Articular chondrocyte of knee joint (primary cell): Measurements from ENCODE around the gene ELFN1. TPM values are rescaled to one million over a fixed set of nuclear protein-coding genes. Genes with fewer than 3 reads are reported as not detected.

Experiments
- total RNA-seq: library from RNA; depleted of rRNA; stranded (reverse); fragments of >200 nt; gene quantifications from 2 replicates; pipeline ENCODE4 v1.2.3, GENCODE V29; 2012

ELFN1 gene
- 2.3 and 3.9 TPM in 2 replicates for total RNA-seq

DNA sequence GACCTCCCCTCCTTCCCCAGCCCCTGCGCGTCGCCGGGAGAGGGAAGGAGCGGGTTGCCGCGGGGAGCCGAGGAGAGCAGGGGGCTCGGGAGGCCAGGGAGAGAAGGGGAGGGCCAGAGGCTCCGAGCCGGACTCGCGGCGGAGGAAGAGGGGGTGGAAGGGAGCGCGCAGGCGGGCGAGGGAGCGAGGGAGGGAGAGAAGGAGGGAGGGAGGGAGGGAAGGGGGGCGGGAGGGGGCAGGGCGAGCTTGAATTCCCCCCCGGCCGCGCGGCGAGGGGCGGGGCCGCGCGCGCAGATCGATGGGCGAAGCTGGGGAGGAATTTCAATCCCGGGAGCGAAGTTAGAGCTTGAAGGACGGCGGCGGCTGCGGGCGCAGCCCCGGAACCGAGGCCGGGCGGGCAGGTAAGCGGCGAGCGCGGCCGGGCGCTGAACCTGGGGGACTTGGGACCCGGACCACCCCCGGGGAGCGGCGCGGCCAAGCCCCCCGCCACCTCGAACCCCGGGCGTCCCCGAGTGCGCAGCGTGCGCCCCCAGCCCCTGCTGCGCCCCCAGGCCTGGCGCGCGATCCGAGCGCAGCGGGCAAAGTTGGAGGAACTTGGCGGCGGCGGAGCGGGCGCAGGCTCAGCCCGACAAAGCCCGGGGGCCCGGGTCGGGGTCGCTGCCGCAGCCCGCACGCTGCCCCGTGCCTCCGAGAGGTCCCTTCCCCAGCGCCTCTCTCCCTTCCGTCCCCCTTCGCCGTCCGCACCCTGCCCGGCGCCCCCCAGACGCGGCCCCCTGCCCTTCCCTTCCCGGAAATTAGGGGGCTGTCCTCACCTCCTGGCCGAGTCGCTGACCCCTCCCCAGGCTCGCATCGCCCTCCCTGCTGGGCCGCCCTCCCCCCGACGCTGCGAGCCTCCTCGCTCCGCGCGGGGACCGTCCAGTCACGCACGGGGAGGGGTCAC lies at the start of gene ELFN1:
TSS of gene ELFN1 (plus strand) at position 324 of the 940 bp plus-strand sequence. CDS start 74,320 bp downstream, outside the sequence.

Other genes with a start within 250 kb of the ELFN1 start
- gene MICALL2, start 210.8 kb upstream of the ELFN1 start, total RNA-seq, result 16.2 and 23.3 TPM in 2 replicates
- 36.3 and 45.3 TPM in 2 replicates for gene INTS1, start 165.9 kb upstream of the ELFN1 start, total RNA-seq
- gene MAFK, start 139.6 kb upstream of the ELFN1 start, total RNA-seq, result 13.2 and 14.9 TPM in 2 replicates
- under 0.01 and 0.26 TPM in 2 replicates for gene TMEM184A, start 114.1 kb upstream of the ELFN1 start, total RNA-seq
- gene PSMG3, start 100.2 kb upstream of the ELFN1 start, total RNA-seq, result 19.5 and 24.8 TPM in 2 replicates